Measurements from ENCODE around the gene FBXO22. TPM values are rescaled to one million over a fixed set of nuclear protein-coding genes. Genes with fewer than 3 reads are reported as not detected.

The FBXO22 gene
- polyA plus RNA-seq, 1 of the 3 experiments (the other 2 are of a cell fraction): 34.8 TPM

DNA sequence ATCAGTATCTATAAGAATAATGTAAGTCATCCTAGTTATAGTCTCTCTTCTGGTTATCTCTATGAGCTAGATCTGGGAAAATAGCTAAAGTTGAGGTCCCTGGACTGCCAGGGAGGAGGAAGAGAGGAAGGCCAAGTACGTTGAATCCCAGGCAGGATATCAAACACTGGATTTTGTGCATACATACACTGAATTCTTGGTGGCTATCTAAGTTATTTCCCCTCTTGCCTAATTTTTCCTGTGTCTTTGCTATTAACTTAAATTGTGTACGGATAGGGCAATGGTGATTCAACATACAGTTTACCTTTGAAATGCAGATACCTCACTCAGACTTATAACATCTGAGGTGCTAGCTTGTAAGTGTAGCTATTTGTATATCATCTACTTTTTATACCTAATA lies 27.2 kb downstream of the FBXO22 start:
- WGBS (ENCODE audit: low lambda C conversion rate): 100% methylated on average over 2 of the region's 2 CpGs
- CTCF ChIA-PET: interaction anchor here (1.2 to 2.6 kb wide), 2 partner anchors 11 to 65 kb away, joined by 3 to 20 read pairs; no protein-coding TSS in a partner anchor

More for the DNA sequence above, 27.2 kb downstream of the FBXO22 start:
- POLR2A ChIA-PET: no interaction called here
- Histone ChIP-seq H3K36me3 (replicated peaks in 1 of 2; ENCODE audit: control insufficient read depth in 1 of 2, insufficient read depth in 2 of 2, low read length in 1 of 2) (peaks cover 59 to 78% of the 10 kb centered on the region in 2 experiments), H3F3A (replicated peaks; ENCODE audit: insufficient read depth) (peaks cover 4% of the 10 kb centered on the region), H3K9me3 (no peaks in the 10 kb centered on the region), H3K79me2 (ENCODE audit: insufficient read depth) (peaks cover 26% of the 10 kb centered on the region; the same call in 1 of the 2 replicates), H3K4me2 (no peak overlapping the region), H3K4me1 (ENCODE audit: control insufficient read depth in 1 of 2, insufficient read depth in 2 of 2, low read depth in 1 of 2, low read length in 1 of 2) (peaks cover 0 to 2% of the 10 kb centered on the region in 2 experiments; a peak in 2 of 4 replicates), H3K9ac (no peak overlapping the region), H2AFZ (ENCODE audit: low read depth) (no peak overlapping the region), H3K27ac (ENCODE audit: low read depth in 2 of 2, low read length in 1 of 2) (no peak overlapping the region), H3K4me3 (ENCODE audit: low read depth in 2 of 2, low read length in 1 of 2) (no peak overlapping the region), H3K27me3 (ENCODE audit: insufficient read depth) (no peaks in the 10 kb centered on the region), H3K9me2 (no peaks in the 10 kb centered on the region), H4K20me1 (ENCODE audit: insufficient read depth) (peaks cover 29% of the 10 kb centered on the region)
- TF ChIP-seq, protein P1, sequence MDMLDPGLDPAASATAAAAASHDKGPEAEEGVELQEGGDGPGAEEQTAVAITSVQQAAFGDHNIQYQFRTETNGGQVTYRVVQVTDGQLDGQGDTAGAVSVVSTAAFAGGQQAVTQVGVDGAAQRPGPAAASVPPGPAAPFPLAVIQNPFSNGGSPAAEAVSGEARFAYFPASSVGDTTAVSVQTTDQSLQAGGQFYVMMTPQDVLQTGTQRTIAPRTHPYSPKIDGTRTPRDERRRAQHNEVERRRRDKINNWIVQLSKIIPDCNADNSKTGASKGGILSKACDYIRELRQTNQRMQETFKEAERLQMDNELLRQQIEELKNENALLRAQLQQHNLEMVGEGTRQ (IDR thresholded peaks at IDR 0.05; ENCODE audit: borderline replicate concordance, low read depth, low read length): no peak
- no peak for TF ChIP-seq JUND (IDR thresholded peaks at IDR 0.05)
- TF ChIP-seq FOXM1 (IDR thresholded peaks at IDR 0.05; ENCODE audit: low read depth): no peak
- no peak for TF ChIP-seq NFIC (IDR thresholded peaks at IDR 0.05; ENCODE audit: borderline replicate concordance)
- TF ChIP-seq, protein P2, sequence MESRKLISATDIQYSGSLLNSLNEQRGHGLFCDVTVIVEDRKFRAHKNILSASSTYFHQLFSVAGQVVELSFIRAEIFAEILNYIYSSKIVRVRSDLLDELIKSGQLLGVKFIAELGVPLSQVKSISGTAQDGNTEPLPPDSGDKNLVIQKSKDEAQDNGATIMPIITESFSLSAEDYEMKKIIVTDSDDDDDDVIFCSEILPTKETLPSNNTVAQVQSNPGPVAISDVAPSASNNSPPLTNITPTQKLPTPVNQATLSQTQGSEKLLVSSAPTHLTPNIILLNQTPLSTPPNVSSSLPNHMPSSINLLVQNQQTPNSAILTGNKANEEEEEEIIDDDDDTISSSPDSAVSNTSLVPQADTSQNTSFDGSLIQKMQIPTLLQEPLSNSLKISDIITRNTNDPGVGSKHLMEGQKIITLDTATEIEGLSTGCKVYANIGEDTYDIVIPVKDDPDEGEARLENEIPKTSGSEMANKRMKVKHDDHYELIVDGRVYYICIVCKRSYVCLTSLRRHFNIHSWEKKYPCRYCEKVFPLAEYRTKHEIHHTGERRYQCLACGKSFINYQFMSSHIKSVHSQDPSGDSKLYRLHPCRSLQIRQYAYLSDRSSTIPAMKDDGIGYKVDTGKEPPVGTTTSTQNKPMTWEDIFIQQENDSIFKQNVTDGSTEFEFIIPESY (IDR thresholded peaks at IDR 0.05; ENCODE audit: borderline replicate concordance, low read depth): no peak
- TF ChIP-seq EZH2phosphoT487 (IDR thresholded peaks at IDR 0.05; ENCODE audit: borderline replicate concordance, low read depth): no peak
- no peak for TF ChIP-seq MXI1 (IDR thresholded peaks at IDR 0.05; ENCODE audit: low read depth, low read length)
- no peak for TF ChIP-seq RAD21 (IDR thresholded peaks at IDR 0.05; ENCODE audit: low read length)
- no peak for TF ChIP-seq MEF2A (IDR thresholded peaks at IDR 0.05; ENCODE audit: borderline replicate concordance, low read depth)
- TF ChIP-seq GATA2 (CRISPR knock-in tag; IDR thresholded peaks at IDR 0.05): no peak
- TF ChIP-seq SMC3 (IDR thresholded peaks at IDR 0.05; ENCODE audit: low read depth, low read length): no peak
- TF ChIP-seq CHD2 (IDR thresholded peaks at IDR 0.05; ENCODE audit: low read length, partially characterized antibody): no peak
- TF ChIP-seq TEAD4 (IDR thresholded peaks at IDR 0.05; ENCODE audit: borderline replicate concordance, insufficient read depth): no peak
- no peak for TF ChIP-seq FOSL2 (IDR thresholded peaks at IDR 0.05; ENCODE audit: borderline replicate concordance, low read depth)
- TF ChIP-seq TCF12 (IDR thresholded peaks at IDR 0.05): no peak
- TF ChIP-seq, protein P3, sequence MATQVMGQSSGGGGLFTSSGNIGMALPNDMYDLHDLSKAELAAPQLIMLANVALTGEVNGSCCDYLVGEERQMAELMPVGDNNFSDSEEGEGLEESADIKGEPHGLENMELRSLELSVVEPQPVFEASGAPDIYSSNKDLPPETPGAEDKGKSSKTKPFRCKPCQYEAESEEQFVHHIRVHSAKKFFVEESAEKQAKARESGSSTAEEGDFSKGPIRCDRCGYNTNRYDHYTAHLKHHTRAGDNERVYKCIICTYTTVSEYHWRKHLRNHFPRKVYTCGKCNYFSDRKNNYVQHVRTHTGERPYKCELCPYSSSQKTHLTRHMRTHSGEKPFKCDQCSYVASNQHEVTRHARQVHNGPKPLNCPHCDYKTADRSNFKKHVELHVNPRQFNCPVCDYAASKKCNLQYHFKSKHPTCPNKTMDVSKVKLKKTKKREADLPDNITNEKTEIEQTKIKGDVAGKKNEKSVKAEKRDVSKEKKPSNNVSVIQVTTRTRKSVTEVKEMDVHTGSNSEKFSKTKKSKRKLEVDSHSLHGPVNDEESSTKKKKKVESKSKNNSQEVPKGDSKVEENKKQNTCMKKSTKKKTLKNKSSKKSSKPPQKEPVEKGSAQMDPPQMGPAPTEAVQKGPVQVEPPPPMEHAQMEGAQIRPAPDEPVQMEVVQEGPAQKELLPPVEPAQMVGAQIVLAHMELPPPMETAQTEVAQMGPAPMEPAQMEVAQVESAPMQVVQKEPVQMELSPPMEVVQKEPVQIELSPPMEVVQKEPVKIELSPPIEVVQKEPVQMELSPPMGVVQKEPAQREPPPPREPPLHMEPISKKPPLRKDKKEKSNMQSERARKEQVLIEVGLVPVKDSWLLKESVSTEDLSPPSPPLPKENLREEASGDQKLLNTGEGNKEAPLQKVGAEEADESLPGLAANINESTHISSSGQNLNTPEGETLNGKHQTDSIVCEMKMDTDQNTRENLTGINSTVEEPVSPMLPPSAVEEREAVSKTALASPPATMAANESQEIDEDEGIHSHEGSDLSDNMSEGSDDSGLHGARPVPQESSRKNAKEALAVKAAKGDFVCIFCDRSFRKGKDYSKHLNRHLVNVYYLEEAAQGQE (IDR thresholded peaks at IDR 0.05; ENCODE audit: low read depth, low read length): no peak
- no peak for TF ChIP-seq TAF1 (IDR thresholded peaks at IDR 0.05; ENCODE audit: borderline replicate concordance, low read depth, low read length)
- TF ChIP-seq RFX5 (IDR thresholded peaks at IDR 0.05; ENCODE audit: low read length): no peak
- TF ChIP-seq POLR2AphosphoS5 (IDR thresholded peaks at IDR 0.05; ENCODE audit: low read depth, low read length): no peak
- no peak for DNase-seq

Data from SK-N-SH (cell line).